ENCODE measurements around the gene ADAMTS16.

The ADAMTS16 gene

DNA sequence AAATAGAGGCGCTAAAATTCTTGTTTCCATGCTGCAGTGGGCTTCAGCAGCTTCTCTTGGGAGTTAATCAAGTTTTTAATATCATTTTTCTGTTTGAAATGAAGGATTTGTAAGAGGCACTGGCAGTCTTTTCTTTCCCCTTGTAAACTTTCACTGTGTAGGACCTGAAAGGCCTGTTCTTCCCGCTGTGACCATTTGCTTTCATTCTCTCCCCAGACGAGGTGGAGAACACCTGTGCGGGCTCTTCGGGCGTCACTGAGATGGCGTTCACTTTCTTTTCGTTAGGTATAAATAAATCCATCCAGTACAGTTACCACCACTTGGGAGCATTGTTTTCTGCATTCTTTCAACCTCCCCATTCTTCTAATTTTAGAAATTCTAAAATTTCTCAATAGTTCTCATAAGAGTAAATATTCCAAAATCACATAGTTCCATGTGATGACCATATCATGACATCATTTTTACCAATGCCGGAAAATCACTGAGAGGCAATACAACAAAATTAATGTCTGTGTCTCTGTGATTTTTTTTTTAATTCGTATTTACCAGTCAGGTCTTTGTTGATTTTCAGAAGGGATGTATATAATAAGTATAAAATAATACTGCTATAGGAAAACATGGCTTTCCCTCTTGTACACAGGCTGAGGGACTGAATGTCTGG lies 150.7 kb downstream of the ADAMTS16 start:
- DNase-seq = no peak

DNA sequence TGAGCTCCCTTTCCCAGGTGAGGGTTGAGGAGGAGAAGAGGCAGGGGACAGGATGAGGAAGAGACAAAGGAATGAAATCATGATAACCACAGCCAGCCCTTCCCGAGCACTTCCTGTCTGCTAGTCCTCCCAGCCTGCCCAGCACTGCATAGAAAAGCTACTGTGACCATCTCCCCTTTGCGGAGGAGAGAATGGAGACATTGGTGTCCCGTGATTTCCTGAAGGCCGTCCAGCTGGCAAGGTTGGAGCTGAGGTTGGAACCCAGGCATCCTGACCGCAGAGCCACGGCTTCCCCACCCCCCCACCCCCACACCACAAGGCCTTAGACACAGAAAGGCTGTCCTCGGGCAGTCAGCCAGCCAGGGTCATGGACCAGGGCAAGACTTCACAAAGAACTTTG lies 151.2 kb downstream of the ADAMTS16 start:
- no peak for DNase-seq

DNA sequence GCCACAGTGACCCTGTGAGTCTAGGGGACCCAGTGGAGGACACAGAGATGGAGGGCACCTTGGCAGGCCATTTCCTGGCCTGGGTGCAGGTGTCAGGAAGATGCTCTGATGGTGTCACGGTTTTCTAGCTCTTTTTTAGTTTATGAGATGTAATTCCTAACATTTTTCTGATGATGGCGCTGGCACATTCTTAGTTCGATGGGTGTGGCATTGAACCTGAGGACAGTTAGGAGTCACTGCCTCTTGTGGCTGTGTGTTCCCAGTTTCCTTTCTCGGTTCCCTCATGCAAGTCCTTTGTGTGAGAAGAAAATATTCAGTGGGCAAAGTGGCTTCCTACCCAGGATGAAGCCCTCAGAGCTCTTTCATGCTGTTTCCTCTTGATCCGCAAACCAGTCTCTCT lies 152.9 kb downstream of the ADAMTS16 start:
- no peak for DNase-seq

DNA sequence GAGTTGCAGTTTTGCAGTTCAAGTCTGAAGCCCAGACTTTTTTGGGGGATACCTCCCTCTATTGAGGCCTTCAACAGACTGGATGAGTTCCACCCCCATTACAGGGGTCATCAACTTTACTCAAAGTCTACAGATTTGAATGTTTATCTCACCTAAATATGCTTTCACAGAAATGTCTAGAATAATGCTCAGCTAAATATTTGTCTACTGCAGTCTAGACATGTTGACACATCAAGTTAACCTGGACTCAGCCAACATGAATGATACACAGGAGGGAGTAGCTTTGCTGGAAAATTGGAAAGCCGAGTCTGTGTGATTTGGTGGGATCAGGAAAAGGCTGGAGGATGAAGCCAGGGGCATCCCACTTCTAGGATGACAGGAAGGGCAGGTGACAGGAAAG lies 154.3 kb downstream of the ADAMTS16 start:
- no peak for DNase-seq

DNA sequence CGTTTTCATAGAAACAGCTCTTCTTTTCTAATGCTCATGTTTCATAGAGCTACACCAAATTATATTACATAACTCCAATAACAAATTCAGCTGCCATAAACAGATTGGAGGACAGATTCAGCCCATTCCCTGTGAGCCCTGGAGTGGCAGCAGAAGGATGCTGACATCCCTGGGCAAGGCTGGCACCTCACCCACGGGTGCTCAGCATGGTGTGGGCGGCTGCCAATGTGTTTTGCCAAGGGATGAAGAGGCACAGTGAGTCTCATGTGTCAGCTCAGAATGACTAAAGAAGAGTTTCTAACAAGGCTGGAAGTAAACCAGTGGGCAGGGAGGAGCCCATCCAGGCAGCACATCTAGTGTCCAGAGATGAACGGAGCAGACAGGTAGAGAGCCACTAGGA lies 155.2 kb downstream of the ADAMTS16 start:
- no peak for DNase-seq

DNA sequence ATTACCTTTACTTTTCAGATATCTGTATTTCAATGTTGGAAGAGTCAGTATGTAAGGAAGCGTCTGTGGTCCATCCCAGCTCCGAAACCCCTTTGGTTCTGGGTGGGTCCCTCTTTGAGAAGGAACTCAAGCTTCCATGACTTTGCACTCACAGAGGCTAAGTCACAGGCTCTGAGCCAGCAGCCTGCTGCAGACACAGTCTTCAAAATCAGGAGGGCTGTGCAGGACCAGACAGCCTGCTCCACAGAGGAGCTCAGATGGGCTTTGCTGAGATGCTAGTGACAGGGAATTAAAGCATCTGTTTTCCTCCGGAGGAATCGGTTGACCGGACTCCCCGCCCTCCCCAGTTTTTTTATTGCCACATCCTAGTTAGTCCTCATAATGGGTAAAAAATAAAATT lies 155.9 kb downstream of the ADAMTS16 start:
- no peak for DNase-seq

DNA sequence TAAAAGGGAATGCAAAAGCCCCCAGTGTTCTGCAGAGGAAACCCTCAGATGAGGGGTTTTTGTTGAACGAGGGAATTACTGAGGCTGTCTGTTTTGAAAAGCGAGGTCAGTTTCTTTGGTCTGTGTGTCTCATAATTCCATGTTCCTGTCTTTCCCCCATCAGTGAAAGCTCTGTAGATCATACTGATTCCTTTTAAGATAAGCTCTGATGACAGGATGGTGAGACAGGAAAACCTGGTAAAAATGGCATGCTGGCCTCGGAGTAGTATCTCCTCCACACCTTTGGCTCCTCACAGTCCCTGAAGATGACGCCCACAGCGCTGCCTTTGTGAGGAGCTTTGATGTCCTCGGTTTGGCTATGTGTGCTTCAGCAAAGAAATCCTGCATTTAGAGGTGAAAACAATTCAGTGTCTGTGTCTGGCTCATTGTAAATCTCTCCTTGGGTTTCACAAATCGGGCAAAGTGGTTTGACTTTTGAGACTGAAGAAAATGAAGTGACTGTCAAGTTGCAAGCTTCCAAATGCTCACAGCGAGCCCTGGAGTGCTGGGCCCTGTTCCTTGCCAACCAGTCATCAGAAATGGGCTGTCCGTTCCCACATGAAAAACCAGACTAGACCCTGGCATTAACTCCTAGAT lies 157.4 kb downstream of the ADAMTS16 start:
- no peak for DNase-seq

DNA sequence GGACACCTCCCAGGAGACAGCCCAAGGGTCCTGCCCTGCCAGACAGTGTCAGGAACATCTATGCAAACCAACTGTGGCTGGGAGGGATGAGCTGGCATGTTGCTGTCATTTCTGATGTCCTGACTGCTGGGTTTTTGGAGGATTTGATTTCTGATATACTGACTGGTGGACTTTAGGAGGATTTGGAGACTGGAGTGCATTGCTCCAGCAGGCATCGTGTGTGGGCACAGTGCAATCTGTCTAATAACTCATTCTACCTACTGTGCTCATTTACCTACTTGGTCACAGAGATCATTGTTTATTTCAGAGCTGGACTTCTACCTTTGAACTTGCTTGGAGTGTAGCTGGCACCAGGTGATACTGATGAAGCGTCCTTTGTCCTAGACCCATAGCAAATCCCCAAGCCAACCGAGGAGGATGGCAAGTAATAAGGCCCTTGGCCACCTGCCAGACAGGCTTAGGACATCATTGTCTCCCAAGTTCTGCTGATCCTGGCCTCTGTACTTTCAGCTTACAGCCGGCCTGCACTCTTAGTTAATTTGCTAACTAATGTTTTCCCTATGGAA lies 158.0 kb downstream of the ADAMTS16 start:
- no peak for DNase-seq

DNA sequence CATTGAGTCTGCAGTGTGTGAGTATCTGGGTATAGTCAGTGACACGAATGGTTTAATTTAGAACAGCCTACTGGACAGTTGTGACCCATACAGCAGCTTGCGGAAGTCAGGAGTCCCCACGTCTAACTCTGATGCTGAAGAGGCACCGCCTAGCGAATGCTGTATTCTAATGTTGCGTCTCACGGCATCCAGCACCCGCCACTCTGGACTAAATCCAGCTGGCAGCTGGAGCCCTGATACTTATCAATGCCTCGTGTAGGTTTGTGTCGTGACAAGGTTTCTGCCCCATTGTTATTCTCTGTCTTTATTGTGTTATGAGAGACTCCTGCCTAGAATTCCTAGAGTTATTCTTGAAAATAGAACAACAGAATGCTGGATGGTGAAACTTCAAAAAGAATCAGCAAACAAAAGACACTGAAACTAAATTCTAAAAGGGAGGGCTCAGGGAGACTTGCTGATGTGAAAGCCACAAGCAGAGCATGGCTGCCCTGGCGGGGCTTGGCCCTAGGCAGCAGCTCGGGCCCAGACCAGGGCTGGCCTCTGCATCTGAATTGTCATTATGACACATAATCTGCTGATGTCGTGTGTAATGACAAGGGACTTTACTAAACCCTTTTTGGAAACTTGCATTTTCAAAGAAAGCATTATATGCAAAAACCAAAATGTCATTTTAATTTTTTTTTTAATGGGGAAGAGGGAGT lies 158.9 kb downstream of the ADAMTS16 start:
- no peak for DNase-seq

DNA sequence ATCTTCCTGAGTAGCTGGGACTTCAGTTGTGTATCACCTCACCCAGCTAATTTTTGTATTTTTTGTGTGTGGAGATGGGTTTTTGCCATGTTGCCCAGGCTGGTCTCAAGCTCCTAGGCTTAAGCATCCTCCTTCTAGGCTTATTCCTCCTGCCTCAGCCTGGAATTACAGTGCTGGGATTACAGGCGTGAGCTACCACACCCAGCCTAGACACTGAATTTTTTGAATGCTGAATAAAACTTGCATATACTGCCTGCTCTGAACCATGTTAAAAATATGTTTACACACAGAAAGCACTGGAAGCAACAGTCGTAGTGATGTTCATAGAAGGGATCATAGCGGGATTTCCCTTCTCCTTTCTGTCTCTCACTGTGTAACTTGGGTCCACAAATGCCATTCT lies 161.0 kb downstream of the ADAMTS16 start:
- DNase-seq = no peak

DNA sequence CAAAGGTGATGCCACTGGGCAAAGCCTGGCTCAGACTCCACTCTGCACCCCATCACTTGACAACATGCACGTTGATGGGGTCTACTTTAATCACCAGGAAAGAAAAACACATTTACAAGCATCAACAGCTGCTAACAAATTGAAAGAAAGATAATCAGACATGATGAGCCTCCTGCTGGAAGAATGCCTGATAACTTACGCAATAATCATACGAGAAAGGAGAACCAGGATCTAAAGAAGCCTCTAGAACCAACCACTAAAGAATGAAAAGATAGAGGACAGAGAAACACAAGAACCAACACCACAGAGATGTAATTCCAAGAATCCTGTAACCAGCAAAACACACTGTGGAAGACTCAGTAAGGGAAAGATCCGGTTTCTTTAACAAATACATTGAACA lies 162.1 kb downstream of the ADAMTS16 start:
- no peak for DNase-seq

DNA sequence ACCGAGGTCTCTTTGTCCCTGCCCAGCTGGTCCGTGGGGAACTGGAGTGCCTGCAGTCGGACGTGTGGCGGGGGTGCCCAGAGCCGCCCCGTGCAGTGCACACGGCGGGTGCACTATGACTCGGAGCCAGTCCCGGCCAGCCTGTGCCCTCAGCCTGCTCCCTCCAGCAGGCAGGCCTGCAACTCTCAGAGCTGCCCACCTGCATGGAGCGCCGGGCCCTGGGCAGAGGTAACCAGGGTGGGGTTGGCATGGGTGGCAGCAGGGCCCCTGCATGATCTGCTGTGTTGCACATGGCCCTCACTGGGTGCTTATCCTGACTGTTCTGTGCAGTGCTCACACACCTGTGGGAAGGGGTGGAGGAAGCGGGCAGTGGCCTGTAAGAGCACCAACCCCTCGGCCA lies 163.1 kb downstream of the ADAMTS16 start:
- DNase-seq = no peak

DNA sequence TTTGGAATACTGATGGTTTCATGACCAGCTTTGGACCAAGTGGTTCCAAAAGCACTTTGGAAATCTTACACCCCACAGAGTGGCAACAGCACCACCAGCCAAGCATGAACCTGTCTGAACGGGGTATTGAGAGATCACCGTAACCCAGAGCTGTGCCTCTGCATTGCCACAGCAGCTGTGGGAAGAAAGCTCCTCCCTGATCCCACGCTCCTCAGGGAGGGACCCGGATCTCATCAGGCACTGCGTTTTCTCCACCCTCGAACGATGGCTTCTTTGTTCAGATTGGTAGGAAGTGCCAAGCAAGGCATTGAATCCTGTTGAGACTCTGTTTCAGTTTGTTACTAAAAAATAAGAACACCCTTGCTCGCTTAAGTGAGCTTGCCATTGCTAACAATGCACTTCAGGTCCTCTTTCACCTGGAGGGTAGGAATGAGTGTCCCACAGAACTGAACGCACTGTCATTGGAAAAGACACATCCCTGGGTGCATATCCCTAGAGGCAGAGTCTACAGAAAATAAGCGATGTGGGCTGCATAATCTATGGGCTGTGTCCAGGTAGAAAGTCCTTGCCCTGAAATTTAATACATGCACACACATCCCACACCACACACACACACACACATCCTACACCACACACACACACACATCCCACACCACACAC lies 164.4 kb downstream of the ADAMTS16 start:
- no peak for DNase-seq

DNA sequence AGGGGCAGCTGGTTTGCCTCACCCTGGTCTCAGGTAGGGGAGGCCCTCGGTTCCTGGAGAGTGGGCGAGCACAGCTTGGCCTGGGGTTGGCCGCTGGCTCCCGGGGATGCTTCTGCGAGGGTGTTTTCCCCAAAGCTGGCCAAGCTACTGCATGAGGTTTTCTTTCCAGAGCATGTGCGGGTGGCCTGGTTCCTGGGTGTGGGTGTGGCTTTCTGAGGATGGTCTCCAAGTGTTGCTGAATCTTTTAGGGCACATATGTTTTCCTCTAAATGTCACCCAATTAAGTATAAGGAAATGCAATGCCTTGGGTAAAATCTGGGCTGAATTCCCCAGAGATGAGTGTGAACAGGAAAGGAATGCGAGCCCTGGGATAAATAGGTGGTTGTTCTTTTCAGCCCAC lies 166.6 kb downstream of the ADAMTS16 start:
- no peak for DNase-seq

DNA sequence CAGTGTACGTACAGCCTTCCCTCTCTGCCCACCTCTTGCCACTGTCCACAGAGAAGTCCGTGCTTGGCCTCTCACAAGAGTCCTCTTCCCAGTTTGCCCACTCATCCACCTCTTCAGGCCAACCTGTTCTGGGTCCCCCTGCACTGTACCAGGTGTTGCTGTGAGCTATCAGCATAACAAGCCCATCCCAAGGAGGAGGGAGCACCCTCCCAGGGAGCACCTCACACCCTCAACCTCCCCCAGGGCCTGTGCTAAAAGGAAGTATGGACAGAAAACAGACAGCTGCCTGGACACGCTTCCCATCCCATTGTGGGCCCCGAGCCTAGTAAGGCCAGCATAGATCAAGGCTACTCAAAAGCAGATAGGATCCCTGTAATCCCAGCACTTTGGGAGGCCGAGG lies 168.2 kb downstream of the ADAMTS16 start:
- no peak for DNase-seq

DNA sequence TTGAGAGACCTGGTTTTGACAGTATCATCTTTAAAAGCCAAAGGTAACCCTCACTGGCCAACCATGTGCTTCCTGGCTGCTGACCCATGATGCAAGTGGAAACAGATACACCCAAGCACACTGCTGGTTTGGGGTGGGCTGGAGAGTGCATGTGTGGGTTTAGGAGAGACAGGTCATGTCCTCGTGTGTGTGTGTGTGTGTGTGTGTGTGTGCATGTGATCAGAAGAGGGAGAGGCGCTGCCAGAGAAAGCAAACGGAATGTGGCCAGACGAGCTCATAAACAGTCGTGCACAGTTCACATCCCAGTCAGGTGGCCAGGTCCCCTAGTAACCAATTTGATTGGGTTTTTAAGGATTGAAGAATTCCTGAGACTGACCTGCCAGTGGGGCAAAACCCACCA lies 169.5 kb downstream of the ADAMTS16 start:
- DNase-seq = no peak

DNA sequence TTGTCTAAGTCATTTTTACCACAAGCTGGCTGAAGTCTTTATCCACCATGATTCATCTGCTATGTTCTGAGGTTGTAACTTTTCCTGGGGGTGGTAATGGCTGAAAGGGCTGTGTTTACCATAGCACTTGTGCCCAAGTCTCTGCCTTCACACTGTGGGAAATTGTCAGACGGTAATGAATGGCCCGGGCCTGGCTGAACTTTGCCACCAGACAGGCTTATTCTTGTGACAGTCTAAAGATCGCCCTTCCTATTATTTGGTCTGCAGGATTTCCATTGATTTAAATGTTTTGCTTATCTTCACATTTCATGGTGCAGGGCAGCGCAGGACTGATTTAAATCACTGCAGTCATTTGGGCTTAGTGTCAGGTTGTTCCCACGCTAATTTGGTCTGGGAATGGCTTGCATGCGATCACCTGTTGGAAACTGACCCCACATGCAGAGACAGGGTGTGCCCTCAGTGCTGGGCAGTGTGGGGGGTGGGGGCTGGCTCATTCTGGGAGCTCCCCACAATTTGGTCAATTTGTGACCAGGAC lies 173.0 kb downstream of the ADAMTS16 start:
- DNase-seq = no peak

DNA sequence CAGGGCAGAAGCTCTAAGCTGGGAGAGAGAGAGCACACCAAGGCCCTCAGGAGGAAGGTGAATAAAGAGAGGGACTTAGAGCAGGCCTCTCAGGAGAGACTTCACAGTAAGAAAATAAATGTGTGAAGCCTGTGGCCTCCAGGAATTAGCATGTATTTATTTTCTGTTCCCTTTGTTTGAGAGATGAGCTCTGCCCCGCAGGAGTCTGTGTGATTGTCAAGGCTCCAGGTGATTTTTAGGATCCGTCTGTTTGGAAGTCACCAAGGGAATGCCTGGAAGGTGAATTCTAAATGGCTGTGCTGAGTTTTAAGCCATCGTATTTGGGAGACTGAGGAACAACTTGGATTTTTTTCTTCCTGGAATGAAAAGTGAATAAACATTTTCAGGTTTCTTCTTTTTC lies 174.0 kb downstream of the ADAMTS16 start:
- no peak for DNase-seq

DNA sequence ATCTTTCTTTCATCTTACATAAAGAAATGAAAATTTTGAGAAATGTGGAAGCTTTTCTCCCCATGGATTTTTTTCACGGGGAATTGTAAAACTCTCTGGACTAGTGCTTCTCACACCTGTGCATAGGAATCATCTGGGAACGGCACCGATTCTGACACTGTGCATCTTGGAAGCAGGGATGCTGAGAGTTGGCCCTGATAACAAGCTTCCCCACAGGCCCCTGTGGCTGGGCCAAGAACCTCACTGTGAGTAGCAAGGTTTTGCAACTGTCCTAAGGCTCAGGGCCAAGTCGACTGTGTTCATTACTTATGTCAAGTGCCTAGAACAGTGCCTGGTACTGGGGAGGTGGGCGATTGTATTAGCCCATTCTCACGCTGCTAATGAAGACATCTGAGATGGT lies 174.5 kb downstream of the ADAMTS16 start:
- no peak for DNase-seq

DNA sequence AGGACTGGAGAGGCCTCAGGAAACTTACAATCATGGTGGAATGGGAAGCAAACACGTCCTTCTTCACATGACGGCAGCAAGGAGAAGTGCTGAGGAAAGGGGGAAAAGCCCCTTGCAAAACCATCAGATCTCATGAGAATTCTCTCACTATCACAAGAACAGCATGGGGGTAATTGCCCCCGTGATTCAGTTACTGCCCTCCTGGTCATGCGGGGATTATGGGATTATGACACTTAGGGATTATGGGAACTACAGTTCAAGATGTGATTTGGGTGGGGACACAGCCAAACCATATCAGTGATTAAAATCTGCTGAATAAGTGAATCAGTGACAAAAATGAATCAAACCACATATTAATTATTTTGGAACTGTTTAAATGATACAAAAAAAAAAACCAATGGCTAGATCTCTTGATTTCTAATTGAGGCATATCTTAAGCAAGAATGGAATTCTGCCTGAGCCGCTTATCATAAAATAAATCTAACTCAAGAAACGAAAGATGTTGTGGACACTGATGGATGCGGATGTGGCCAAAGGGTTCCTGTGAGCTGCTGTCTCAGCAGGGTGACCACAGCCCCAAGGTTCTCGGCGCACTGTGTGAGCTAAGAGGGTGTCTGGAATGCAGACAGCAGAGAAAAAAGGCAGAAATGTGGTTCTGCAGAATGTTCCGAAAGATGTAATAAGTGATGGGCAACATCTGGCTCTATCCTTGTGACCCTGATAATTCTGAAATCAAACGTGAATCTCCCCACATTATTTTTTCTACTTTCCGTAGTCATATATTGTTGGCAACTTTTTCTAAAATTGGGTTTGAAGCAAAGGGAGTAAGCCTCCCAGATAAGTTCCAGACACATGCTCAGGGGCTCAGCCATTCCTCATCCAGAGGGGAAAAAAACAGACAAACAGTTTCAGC lies 175.2 kb downstream of the ADAMTS16 start:
- DNase-seq = no peak

DNA sequence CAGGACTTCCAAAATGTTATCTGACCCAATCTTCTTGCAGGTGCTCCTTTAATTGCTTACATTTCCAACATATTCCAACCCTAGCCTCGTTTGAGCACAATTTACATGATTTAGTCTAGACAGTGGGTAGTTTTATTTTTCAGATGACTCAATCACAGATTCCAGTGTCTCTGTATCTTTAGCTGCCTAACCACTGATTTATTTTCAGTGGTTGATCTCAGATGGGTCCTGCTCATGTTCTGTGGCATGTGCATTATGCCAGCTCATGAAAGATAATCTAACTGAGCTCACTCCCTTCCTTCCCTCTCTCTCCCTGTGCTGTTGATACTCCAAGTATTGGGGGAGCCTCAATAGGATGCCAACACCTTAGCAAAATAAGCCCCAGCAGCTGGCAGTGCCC lies 176.2 kb downstream of the ADAMTS16 start:
- DNase-seq = no peak

DNA sequence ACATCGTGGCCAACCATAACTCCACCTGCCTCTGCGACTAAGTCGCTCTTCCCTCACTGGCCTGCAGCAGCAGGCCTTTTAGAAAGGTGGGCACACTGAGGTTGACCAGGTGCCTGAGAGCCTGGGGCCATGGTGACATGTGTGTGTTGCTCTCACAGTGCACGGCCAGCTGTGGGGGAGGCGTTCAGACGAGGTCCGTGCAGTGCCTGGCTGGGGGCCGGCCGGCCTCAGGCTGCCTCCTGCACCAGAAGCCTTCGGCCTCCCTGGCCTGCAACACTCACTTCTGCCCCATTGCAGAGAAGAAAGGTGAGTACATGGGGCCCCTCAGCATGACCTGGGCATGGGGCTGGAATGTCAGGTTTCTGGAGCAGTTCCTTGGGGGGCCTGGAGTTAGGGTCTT lies 177.8 kb downstream of the ADAMTS16 start:
- DNase-seq = no peak

Data from NCI-H446 (cell line).